Measurements from ENCODE around the gene ABCB7.
"Not testable (repeated sequence)": the region's sequence is repeated elsewhere in the genome, so short reads cannot be mapped to it uniquely, and the experiment has no call there.

Gene ABCB7

GRCh38 chrX:75106772-75107171 is 49.3 kb downstream of the ABCB7 start:
- no peak for DNase-seq (ENCODE audit: extremely low read depth in 1 of 2, low read depth in 1 of 2)

- DNase-seq (ENCODE audit: extremely low read depth in 1 of 2, low read depth in 1 of 2), result no peak
Measured at GRCh38 chrX:75096331-75096730, 59.8 kb downstream of the ABCB7 start.

GRCh38 chrX:75086731-75087195 is 69.3 kb downstream of the ABCB7 start:
- DNase-seq (ENCODE audit: extremely low read depth in 1 of 2, low read depth in 1 of 2), result no peak

- DNase-seq (ENCODE audit: extremely low read depth in 1 of 2, low read depth in 1 of 2), result no peak
Measured at GRCh38 chrX:75084757-75085156, 71.3 kb downstream of the ABCB7 start.

GRCh38 chrX:75076429-75076828 is 79.7 kb downstream of the ABCB7 start:
- no peak for DNase-seq (ENCODE audit: extremely low read depth in 1 of 2, low read depth in 1 of 2)

GRCh38 chrX:75074475-75074874 is 81.6 kb downstream of the ABCB7 start:
- no peak for DNase-seq (ENCODE audit: extremely low read depth in 1 of 2, low read depth in 1 of 2)

GRCh38 chrX:75071334-75071733 is 84.7 kb downstream of the ABCB7 start:
- no peak for DNase-seq (ENCODE audit: extremely low read depth in 1 of 2, low read depth in 1 of 2)

GRCh38 chrX:75067931-75068330 is 88.2 kb downstream of the ABCB7 start:
- DNase-seq (ENCODE audit: extremely low read depth in 1 of 2, low read depth in 1 of 2), result no peak

GRCh38 chrX:75061701-75062100 is 94.4 kb downstream of the ABCB7 start:
- DNase-seq (ENCODE audit: extremely low read depth in 1 of 2, low read depth in 1 of 2), result no peak

GRCh38 chrX:75051047-75051446 is 105.0 kb downstream of the ABCB7 start:
- DNase-seq (ENCODE audit: extremely low read depth in 1 of 2, low read depth in 1 of 2), result no peak

GRCh38 chrX:75045369-75045768 is 110.7 kb downstream of the ABCB7 start:
- no peak for DNase-seq (ENCODE audit: extremely low read depth in 1 of 2, low read depth in 1 of 2)

- not testable (repeated sequence) for DNase-seq (ENCODE audit: extremely low read depth in 1 of 2, low read depth in 1 of 2)
Measured at GRCh38 chrX:75044142-75044541, 111.9 kb downstream of the ABCB7 start.

- DNase-seq (ENCODE audit: extremely low read depth in 1 of 2, low read depth in 1 of 2), result no peak
Measured at GRCh38 chrX:75038925-75039324, 117.2 kb downstream of the ABCB7 start.

Data from activated CD8-positive, alpha-beta memory T cell treated with anti-CD3 and anti-CD28 coated beads for 1 hour (primary cell).